A673 (cell line): ENCODE results near the gene PDGFRB. TPM values are rescaled to one million over a fixed set of nuclear protein-coding genes. Genes with fewer than 3 reads are reported as not detected.

Experiments
- BruUV-seq: library from RNA; stranded (reverse); fragments of 400-500 nt; replicated peaks from 2 replicates; lab custom pipeline; 2021; lab: Mats Ljungman, UMichigan
- CTCF ChIA-PET: fragments of 300-600 bp; sonication (Branson Sonifier 250); formaldehyde crosslinking; loops from one replicate; lab custom pipeline; 2022; ENCODE audit warnings: antibody characterized with exemption; lab: Charles Lee
- POLR2A ChIA-PET: fragments of 300-600 bp; sonication (Branson Sonifier 250); formaldehyde crosslinking; loops from one replicate; lab custom pipeline; 2022; ENCODE audit warnings: antibody characterized with exemption; ENCODE audit not compliant: low non-redundant PET; lab: Charles Lee
- DNase-seq: peaks from one replicate; pipeline ENCODE4 v3.0.0-alpha.2; 2015; ENCODE audit warnings: low spot score
- H3K27ac ChIP-seq: fragments of 200-600 bp; sonication (generic); 2 replicates; pipeline ENCODE4 v1.5.1; 2016; ENCODE audit warnings: mixed run types, low read depth, mild to moderate bottlenecking, mixed read lengths, antibody characterized with exemption, low read length; ENCODE audit not compliant: poor library complexity, severe bottlenecking
- H3K27me3 ChIP-seq: fragments of 200-600 bp; sonication (generic); replicated peaks from 2 replicates; pipeline ENCODE4 v1.6.1; 2017; ENCODE audit warnings: mixed run types, low read depth, mild to moderate bottlenecking, mixed read lengths, antibody characterized with exemption, low read length; ENCODE audit not compliant: insufficient read depth, poor library complexity
- H3K36me3 ChIP-seq: fragments of 200-600 bp; sonication (generic); 2 replicates; pipeline ENCODE4 v1.6.1; 2016; ENCODE audit warnings: mixed run types, mild to moderate bottlenecking, mixed read lengths, antibody characterized with exemption, low read length; ENCODE audit not compliant: insufficient read depth, poor library complexity, severe bottlenecking
- H3K4me1 ChIP-seq: fragments of 200-600 bp; sonication (generic); 2 replicates; pipeline ENCODE4 v1.6.1; 2017; ENCODE audit warnings: mixed run types, mild to moderate bottlenecking, mixed read lengths, antibody characterized with exemption, low read length; ENCODE audit not compliant: insufficient read depth, poor library complexity, severe bottlenecking
- H3K4me3 ChIP-seq: fragments of 200-600 bp; sonication (generic); 2 replicates; pipeline ENCODE4 v1.5.1; 2016; ENCODE audit warnings: low read depth, mixed run types, mild to moderate bottlenecking, mixed read lengths, low read length; ENCODE audit not compliant: poor library complexity, severe bottlenecking
- H3K9me3 ChIP-seq: fragments of 200-600 bp; sonication (generic); 2 replicates; pipeline ENCODE4 v1.6.1; 2016; ENCODE audit warnings: mixed run types, low read depth, mild to moderate bottlenecking, mixed read lengths, antibody characterized with exemption, low read length; ENCODE audit not compliant: poor library complexity, severe bottlenecking
- CTCF ChIP-seq: fragments of 300-800, 200-600 bp; sonication (generic); conservative IDR thresholded peaks from 2 replicates; pipeline ENCODE4 v1.5.1; 2017; ENCODE audit warnings: low read depth, mild to moderate bottlenecking, antibody characterized with exemption, low read length, moderate library complexity, mixed read lengths
- EZH2 ChIP-seq: fragments of 200-600 bp; sonication (generic); IDR thresholded peaks from 2 replicates; pipeline ENCODE4 v1.6.1; 2017; ENCODE audit warnings: borderline replicate concordance, low read depth, mild to moderate bottlenecking, mixed read lengths, antibody characterized with exemption, low read length; ENCODE audit not compliant: poor library complexity, severe bottlenecking
- intact Hi-C: fragments of 100-400 bp; cut with micrococcal nuclease; formaldehyde crosslinking; loops from one replicate; pipeline ENCODE4 v1.10.0; 2022; ENCODE audit not compliant: unreplicated experiment
- total RNA-seq: library from RNA; stranded (reverse); gene quantifications from 2 replicates; pipeline ENCODE4 v1.2.3, GENCODE V29; 2021

Gene PDGFRB
- total RNA-seq, 1 experiment from 2014 or later: 25.9 TPM

- H3K4me3 ChIP-seq: no peak overlapping the region
- intact Hi-C loops: no loop called here
- H3K36me3 ChIP-seq: no peaks in the 10 kb centered on the region
- DNase-seq: no peak
- BruUV-seq: no TSS peak
- no peaks in the 10 kb centered on the region for H3K27me3 ChIP-seq
- ChIA-PET POLR2A (interaction anchor here (0.6 kb wide), 1 partner anchor 321 kb away, joined by 3 read pairs; no protein-coding TSS in a partner anchor), CTCF (no interaction called here)
- TF ChIP-seq CTCF (no peak), EZH2 (no peak)
- H3K4me1 ChIP-seq: no peaks in the 10 kb centered on the region
- no peak overlapping the region for H3K27ac ChIP-seq
- no peaks in the 10 kb centered on the region for H3K9me3 ChIP-seq
These were observed 46.9 kb upstream of the PDGFRB start for GRCh38 chr5:150202501-150202900.

GRCh38 chr5:150197476-150197875, 41.8 kb upstream of the PDGFRB start:
- DNase-seq: no peak
- Histone ChIP-seq H3K27me3 (no peaks in the 10 kb centered on the region), H3K36me3 (no peaks in the 10 kb centered on the region), H3K4me3 (no peak overlapping the region), H3K9me3 (no peaks in the 10 kb centered on the region), H3K27ac (no peak overlapping the region), H3K4me1 (no peaks in the 10 kb centered on the region)
- CTCF ChIA-PET: no interaction called here
- intact Hi-C loops: no loop called here
- BruUV-seq: no TSS peak
- POLR2A ChIA-PET: no interaction called here
- TF ChIP-seq CTCF (no peak), EZH2 (no peak)

GRCh38 chr5:150196986-150197385, 41.3 kb upstream of the PDGFRB start:
- BruUV-seq: no TSS peak
- Histone ChIP-seq H3K9me3 (no peaks in the 10 kb centered on the region), H3K27ac (no peak overlapping the region), H3K4me3 (no peak overlapping the region), H3K4me1 (no peaks in the 10 kb centered on the region), H3K36me3 (no peaks in the 10 kb centered on the region), H3K27me3 (no peaks in the 10 kb centered on the region)
- intact Hi-C loops: no loop called here
- POLR2A ChIA-PET: no interaction called here
- CTCF ChIA-PET: no interaction called here
- TF ChIP-seq EZH2: no peak
- no peak for TF ChIP-seq CTCF
- no peak for DNase-seq
